ENCODE results near the gene NFIB.

DNA sequence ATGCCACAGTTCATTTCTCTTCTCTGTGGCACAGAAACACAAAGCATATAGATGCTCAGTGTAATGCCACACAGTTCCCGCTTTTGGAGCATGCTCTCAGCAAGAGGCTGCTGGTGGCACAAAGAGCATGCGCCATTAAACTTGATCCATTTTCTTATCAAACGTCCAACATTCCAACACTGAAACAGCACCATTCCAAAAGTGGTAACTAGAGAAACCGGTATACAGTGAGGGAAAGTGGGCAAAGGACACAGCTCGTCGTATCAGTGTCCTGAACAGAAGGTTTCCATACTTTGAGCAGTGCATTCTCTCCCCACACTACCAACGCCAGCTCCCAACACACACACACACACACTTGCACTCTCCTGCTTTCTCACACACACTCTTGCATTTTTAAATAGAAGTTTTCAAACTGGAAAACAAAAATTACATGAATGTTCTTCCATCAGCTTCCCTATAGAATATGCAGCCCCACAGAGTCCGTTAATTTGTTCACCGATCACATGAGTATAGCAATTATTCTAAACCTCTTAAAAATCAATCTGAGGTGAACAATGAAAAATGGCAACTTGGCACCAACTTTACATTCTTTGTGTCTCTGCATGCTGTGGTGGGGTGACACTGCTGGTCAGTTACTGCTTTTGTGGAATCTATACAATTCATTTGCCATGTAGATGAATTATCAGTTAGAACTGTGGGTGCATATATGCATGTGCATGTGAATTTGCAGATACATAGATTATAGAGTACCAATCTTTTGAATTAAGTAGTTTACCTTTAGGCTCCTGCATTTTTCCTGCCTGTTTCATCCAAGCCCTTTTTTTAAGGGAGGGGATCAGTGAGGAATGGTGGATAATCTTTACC lies 5.7 kb downstream of the NFIB start:
- TF ChIP-seq ZNF384 (IDR thresholded peaks at IDR 0.05) (no peak), TARDBP (IDR thresholded peaks at IDR 0.05) (no peak), SUZ12 (IDR thresholded peaks at IDR 0.05) (no peak), SP1 (IDR thresholded peaks at IDR 0.05) (no peak), FOXM1 (IDR thresholded peaks at IDR 0.05; ENCODE audit: borderline replicate concordance) (no peak), FOXK2 (IDR thresholded peaks at IDR 0.05) (no peak), ARNT (IDR thresholded peaks at IDR 0.05) (no peak), LEF1 (IDR thresholded peaks at IDR 0.05; ENCODE audit: borderline replicate concordance) (no peak), NFRKB (IDR thresholded peaks at IDR 0.05) (no peak), HDGF (IDR thresholded peaks at IDR 0.05; ENCODE audit: borderline replicate concordance) (no peak), ELF4 (IDR thresholded peaks at IDR 0.05) (no peak), CTBP1 (IDR thresholded peaks at IDR 0.05; ENCODE audit: borderline replicate concordance) (no peak), FOXA1 (IDR thresholded peaks at IDR 0.05) (no peak)
- TF ChIP-seq, protein P1, sequence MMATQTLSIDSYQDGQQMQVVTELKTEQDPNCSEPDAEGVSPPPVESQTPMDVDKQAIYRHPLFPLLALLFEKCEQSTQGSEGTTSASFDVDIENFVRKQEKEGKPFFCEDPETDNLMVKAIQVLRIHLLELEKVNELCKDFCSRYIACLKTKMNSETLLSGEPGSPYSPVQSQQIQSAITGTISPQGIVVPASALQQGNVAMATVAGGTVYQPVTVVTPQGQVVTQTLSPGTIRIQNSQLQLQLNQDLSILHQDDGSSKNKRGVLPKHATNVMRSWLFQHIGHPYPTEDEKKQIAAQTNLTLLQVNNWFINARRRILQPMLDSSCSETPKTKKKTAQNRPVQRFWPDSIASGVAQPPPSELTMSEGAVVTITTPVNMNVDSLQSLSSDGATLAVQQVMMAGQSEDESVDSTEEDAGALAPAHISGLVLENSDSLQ (IDR thresholded peaks at IDR 0.05), result no peak

All from HEK293T (cell line).